Activated T-helper 1 cell treated with anti-CD3 and anti-CD28 coated beads, Interleukin-12 subunit alpha, Interleukin-12 subunit beta, Interleukin-2, Interleukin-4 antibody, amounts not matched to agents 30 ng/mL and 10 ng/mL and 1 ng/mL, durations not matched to agents 14 hours and 24 hours and 36 hours (primary cell): Measurements from ENCODE around the gene DAZAP2. TPM values are rescaled to one million over a fixed set of nuclear protein-coding genes. Genes with fewer than 3 reads are reported as not detected.
"Not testable (repeated sequence)": the region's sequence is repeated elsewhere in the genome, so short reads cannot be mapped to it uniquely, and the experiment has no call there.

Source experiments
- DNase-seq: peaks from one replicate; pipeline ENCODE4 v3.0.0; 2021; ENCODE audit warnings: low spot score
- H3K27ac Mint-ChIP-seq: one replicate; pipeline ENCODE4 v1.8.0; 2021; ENCODE audit warnings: mild to moderate bottlenecking, mixed read lengths
- H3K27me3 Mint-ChIP-seq: one replicate; pipeline ENCODE4 v1.8.0; 2022; ENCODE audit warnings: mild to moderate bottlenecking, moderate library complexity, mixed read lengths; ENCODE audit not compliant: insufficient read depth
- H3K36me3 Mint-ChIP-seq: one replicate; pipeline ENCODE4 v1.8.0; 2021; ENCODE audit warnings: low read depth, mixed read lengths
- H3K4me1 Mint-ChIP-seq: one replicate; pipeline ENCODE4 v1.8.0; 2021; ENCODE audit warnings: low read depth, mixed read lengths
- H3K4me3 Mint-ChIP-seq: one replicate; pipeline ENCODE4 v1.8.0; 2021; ENCODE audit warnings: mild to moderate bottlenecking, moderate library complexity, mixed read lengths
- H3K9me3 Mint-ChIP-seq: one replicate; pipeline ENCODE4 v1.8.0; 2021; ENCODE audit warnings: mixed read lengths
- intact Hi-C: fragments of 100-400 bp; cut with micrococcal nuclease; formaldehyde crosslinking; loops from one replicate; pipeline ENCODE4 v1.15.1; 2024
- total RNA-seq: library from RNA; stranded (reverse); gene quantifications from 2 replicates; pipeline ENCODE4 v1.2.3, GENCODE V29; 2022

The DAZAP2 gene
- total RNA-seq, 1 donor from 2014 or later: 163 TPM

- H3K4me3 Mint-ChIP-seq: peak overlapping the region; percentile 80
- DNase-seq: peak; percentile 14
- H3K27me3 Mint-ChIP-seq: peaks cover 30% of the 10 kb centered on the region
- no peaks in the 10 kb centered on the region for H3K36me3 Mint-ChIP-seq
- H3K4me1 Mint-ChIP-seq: peaks cover 20% of the 10 kb centered on the region
- no peaks in the 10 kb centered on the region for H3K9me3 Mint-ChIP-seq
- H3K27ac Mint-ChIP-seq: peak overlapping the region; percentile 58
- intact Hi-C loops: loop anchor here (1.0 to 5.0 kb wide), 6 partner anchors 23 to 222 kb away; partner anchors contain the start of genes BIN2, DAZAP2, LETMD1 and TFCP2
Measured at GRCh38 chr12:51269174-51270066, 30.8 kb downstream of the DAZAP2 start.

GRCh38 chr12:51270067-51270950 is 31.7 kb downstream of the DAZAP2 start, which contains the start of gene SMAGP:
SMAGP (minus strand) TSS chr12:51270415; CDS start chr12:51269278, 1,137 bp downstream.
- peak; percentile 33 for DNase-seq
- Mint-ChIP-seq H3K9me3 (no peaks in the 10 kb centered on the region), H3K27ac (peak within 1 kb of the TSS; percentile 68), H3K4me3 (peak within 1 kb of the TSS; percentile 88), H3K4me1 (peaks cover 14% of the 10 kb centered on the region), H3K27me3 (peaks cover 30% of the 10 kb centered on the region), H3K36me3 (no peaks in the 10 kb centered on the region)
- intact Hi-C loops: loop anchor here (2.0 kb wide), 2 partner anchors 24 to 32 kb away; partner anchors contain the start of gene DAZAP2

GRCh38 chr12:51270951-51271518 is 32.4 kb downstream of the DAZAP2 start:
- no peak for DNase-seq
- H3K27me3 Mint-ChIP-seq: peaks cover 29% of the 10 kb centered on the region
- H3K27ac Mint-ChIP-seq: peak overlapping the region; percentile 68
- H3K4me3 Mint-ChIP-seq: peak overlapping the region; percentile 88
- no peaks in the 10 kb centered on the region for H3K9me3 Mint-ChIP-seq
- intact Hi-C loops: loop anchor here (2.0 kb wide), 2 partner anchors 24 to 32 kb away; partner anchors contain the start of gene DAZAP2
- H3K4me1 Mint-ChIP-seq: peaks cover 10% of the 10 kb centered on the region
- H3K36me3 Mint-ChIP-seq: no peaks in the 10 kb centered on the region

GRCh38 chr12:51272810-51273209 is 34.2 kb downstream of the DAZAP2 start:
- H3K4me1 Mint-ChIP-seq, DNase-seq, intact Hi-C loops, H3K27ac Mint-ChIP-seq, H3K36me3 Mint-ChIP-seq, H3K4me3 Mint-ChIP-seq, H3K9me3 Mint-ChIP-seq: not testable (repeated sequence)
- peaks cover 29% of the 10 kb centered on the region for H3K27me3 Mint-ChIP-seq

DNA sequence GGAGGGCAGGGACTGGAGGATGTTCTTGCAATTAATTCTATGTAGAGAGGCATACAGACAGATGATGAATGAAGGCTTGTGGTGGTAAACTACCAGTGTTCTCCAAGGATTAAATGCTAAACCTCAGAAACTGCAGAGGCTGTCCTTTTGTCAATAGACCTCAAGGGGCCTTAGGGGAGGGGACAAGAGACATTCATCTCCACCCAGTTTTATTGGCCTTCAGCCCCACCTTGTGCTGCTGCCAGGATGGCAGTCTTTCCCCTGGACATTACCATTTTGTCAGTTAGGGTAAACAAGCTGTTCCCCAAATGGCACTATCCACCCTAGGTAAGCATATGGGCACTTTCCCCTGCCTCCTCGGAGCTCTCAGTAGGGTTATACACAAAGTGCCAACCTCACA is 36.5 kb downstream of the DAZAP2 start:
- Mint-ChIP-seq H3K4me3 (no peak overlapping the region), H3K27ac (no peak overlapping the region), H3K36me3 (no peaks in the 10 kb centered on the region), H3K4me1 (peaks cover 10% of the 10 kb centered on the region), H3K9me3 (no peaks in the 10 kb centered on the region), H3K27me3 (peaks cover 23% of the 10 kb centered on the region)
- no peak for DNase-seq
- intact Hi-C loops: no loop called here

DNA sequence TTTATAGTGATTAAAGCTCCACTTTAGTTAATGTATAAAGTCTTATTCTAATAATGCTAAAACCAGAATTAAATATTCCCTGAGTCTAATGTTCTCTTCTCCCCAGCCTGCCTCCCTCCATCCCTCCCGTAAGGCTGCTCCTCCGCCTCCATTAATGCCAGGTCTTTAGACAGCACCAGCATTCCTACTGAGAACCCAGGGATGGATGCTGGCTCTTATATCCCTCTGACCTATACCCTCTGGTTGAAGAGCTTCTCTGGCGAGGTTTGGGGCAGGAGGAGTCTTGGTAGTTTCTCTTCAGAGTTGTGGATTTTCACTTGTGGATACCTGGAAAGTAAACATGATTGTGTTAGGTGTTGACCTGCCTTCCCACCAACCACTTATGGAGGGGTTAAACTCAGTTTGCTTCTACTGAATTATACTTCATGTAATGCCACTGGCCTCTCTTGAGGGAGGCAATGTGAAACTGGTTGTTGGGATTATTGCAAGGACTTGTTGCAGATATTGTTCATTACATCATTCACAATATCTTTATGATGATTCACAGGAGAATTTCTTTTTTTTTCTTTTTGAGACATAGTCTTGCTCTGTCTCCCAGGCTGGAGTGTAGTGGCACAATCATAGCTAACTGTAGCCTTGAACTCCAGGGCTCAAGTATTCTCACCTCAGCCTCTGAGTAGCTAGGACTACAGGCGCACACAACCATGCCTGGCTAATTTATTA is 42.7 kb downstream of the DAZAP2 start:
- Mint-ChIP-seq H3K27me3 (no peaks in the 10 kb centered on the region), H3K4me1 (no peaks in the 10 kb centered on the region), H3K27ac (no peak overlapping the region), H3K36me3 (peaks cover 22% of the 10 kb centered on the region), H3K9me3 (no peaks in the 10 kb centered on the region), H3K4me3 (no peak overlapping the region)
- intact Hi-C loops: no loop called here
- DNase-seq: no peak

- intact Hi-C loops: no loop called here
- Mint-ChIP-seq H3K4me3 (no peak overlapping the region), H3K36me3 (peaks cover 32% of the 10 kb centered on the region), H3K9me3 (no peaks in the 10 kb centered on the region), H3K4me1 (no peaks in the 10 kb centered on the region), H3K27ac (no peak overlapping the region), H3K27me3 (no peaks in the 10 kb centered on the region)
- no peak for DNase-seq
Measured at GRCh38 chr12:51285843-51286242, 47.2 kb downstream of the DAZAP2 start.

DNA sequence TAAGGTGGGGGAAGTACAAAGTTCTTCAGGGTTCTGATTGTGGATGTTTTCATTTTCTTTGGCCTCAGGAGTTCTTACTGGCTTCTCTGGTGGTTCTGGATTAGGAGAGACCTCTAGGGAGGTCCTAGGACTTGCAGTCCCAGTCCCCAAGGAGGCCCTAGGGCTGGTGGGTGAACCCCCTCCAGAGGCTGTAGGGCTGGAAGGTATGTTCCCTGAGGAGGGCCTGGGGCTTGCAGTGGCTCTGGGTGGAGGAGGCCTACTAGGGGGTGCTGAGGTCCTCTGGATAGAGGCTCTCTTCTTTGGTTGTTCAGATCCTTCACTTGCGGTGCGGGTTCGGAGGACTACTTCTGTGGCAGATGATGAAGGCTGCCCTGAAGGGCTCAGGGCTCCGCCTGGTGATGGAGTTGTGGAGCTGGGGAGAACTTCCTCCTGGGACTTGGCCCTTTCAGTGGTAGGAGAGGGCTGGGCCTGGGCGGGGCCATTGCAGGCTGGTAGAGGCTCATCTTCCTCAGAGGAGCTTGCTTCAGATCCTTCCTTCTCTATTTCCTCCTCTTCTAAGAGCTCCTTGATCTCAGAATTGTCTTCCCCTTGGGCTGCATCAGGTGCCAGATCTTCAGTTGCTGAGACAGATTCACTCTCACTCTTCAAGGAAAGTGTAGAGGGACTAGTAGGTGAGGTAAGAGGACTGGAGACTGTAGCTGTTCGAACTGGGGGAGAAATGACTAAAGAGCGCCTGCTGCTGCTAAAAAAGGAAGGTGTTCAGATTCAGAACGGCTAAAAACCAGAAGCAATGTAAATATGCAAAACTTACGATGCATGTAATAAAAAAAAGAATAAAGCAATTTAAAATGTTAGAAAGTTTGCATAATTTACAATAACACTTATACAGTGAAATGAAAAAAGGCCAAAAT is 53.2 kb downstream of the DAZAP2 start:
- H3K9me3 Mint-ChIP-seq, H3K4me1 Mint-ChIP-seq, intact Hi-C loops, DNase-seq, H3K4me3 Mint-ChIP-seq, H3K27me3 Mint-ChIP-seq: not testable (repeated sequence)
- Mint-ChIP-seq H3K27ac (peak overlapping the region; percentile 11), H3K36me3 (peaks cover 38% of the 10 kb centered on the region)

Other genes with a start within 250 kb of the DAZAP2 start
- gene SLC11A2, start 212.4 kb upstream of the DAZAP2 start, total RNA-seq: 56.9 and 63.9 TPM in 2 replicates
- 70.7 and 74.3 TPM in 2 replicates for gene LETMD1, start 190.5 kb upstream of the DAZAP2 start, total RNA-seq
- 28.6 and 35.2 TPM in 2 replicates for gene CSRNP2, start 155.2 kb upstream of the DAZAP2 start, total RNA-seq
- gene TFCP2, start 65.7 kb upstream of the DAZAP2 start, total RNA-seq: 49.1 and 49.8 TPM in 2 replicates
- gene POU6F1, start 20.8 kb upstream of the DAZAP2 start, total RNA-seq: 5.2 and 6.7 TPM in 2 replicates
- gene SMAGP, start 31.6 kb downstream of the DAZAP2 start, total RNA-seq: 0.16 TPM in 1 of 2 replicates, not detected in the other
- 40.9 and 43.3 TPM in 2 replicates for gene BIN2, start 85.3 kb downstream of the DAZAP2 start, total RNA-seq
- not detected in 2 replicates for gene CELA1, start 107.9 kb downstream of the DAZAP2 start, total RNA-seq
- gene GALNT6, start 152.6 kb downstream of the DAZAP2 start, total RNA-seq: 11.9 and 12.4 TPM in 2 replicates
- 2.4 and 2.6 TPM in 2 replicates for gene SLC4A8, start 186.0 kb downstream of the DAZAP2 start, total RNA-seq